HG03103 (cell line): ENCODE results near the gene BACH2.

Source experiments
- ATAC-seq: cut with Tn5 transposase; IDR thresholded peaks from one replicate; pipeline ENCODE4 v1.9.1; 2021; ENCODE audit warnings: low read depth; ENCODE audit not compliant: unreplicated experiment

BACH2 gene

GRCh38 chr6:90106449-90106848, 190.2 kb downstream of the BACH2 start:
- no peak for ATAC-seq

DNA sequence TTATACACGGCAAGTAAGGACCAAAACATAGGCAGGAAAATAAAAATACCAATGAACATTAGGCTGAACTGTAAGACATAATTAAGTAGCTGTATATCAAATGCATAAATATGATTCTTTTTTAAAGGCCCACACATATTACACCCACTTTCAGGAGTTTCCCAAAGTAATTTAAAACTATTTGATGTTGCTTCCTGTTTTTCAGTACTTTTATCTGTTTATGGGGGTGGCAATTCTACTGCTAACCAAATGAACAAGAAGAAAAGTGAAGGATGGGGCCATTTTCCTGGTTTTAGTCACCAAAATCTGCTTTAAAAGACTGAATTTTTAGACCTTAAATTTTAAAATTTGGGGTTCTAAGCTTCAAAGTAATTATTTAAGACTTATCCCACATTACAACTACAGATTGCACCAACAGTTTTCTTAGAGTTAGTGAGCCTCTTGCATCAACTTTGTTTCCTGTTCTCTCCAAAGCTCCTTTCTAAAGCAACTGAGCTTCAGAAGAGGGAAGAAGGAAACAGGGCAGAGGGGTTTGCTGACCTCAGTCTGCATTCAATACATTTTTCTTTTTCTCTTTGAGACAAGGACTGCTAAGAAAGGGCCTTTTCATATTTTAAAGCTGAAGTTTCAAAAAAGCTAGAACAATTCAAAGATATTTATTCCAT, 191.0 kb downstream of the BACH2 start:
- ATAC-seq, result no peak

- peak; percentile 63 for ATAC-seq
These were observed 193.4 kb downstream of the BACH2 start for GRCh38 chr6:90103056-90103800.

GRCh38 chr6:90101403-90101802, 195.2 kb downstream of the BACH2 start:
- no peak for ATAC-seq

DNA sequence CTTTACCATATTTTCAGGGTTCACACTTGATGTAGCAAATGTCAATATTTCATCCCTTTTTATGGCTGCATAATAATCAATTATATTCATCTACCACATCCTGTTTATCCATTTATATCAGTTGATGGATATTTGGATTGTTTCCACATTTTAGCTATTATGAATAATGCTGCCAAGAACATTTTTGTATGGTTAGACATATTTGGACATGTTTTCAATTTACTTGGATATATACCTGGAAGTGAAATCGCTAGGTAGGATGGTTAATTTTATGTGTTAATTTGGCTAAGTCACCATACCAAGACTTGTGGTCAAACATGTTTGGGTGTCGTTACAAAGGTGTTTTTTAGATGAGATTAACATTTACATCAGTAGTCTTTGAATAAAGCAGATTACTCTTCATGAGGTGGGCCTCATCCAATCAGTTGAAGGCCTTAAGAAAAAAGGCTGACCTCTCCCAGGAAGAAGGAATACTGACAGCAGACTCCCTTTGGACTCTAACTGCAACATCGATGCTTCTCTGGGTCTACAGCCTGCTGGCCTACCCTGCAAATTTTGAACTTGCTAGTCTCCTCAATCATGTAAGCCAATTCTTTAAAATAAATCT, 196.5 kb downstream of the BACH2 start:
- ATAC-seq, result no peak

DNA sequence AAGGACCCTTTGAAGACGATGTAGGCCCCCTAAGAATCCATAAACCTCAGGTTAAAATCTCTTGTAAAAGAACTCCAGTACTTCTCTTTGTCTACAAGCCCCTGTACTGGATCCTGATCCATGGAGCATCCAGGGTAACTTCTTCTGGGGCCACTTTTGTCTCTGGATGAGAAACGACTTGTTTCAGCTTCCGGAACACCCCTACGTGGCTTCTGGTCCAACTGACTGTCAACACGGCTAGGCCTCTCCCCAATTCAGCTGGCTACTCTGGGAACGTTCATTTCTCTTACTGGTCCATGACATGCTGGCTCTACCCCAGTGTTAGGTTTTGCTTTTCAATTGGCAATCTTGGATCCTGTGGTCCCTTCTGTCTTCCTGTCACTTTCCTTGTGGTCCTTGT, 198.0 kb downstream of the BACH2 start:
- no peak for ATAC-seq

- no peak for ATAC-seq
These were observed 198.6 kb downstream of the BACH2 start for GRCh38 chr6:90098001-90098531.

GRCh38 chr6:90097356-90097755, 199.3 kb downstream of the BACH2 start:
- ATAC-seq, result no peak

- no peak for ATAC-seq
These were observed 199.8 kb downstream of the BACH2 start for GRCh38 chr6:90096818-90097217.

DNA sequence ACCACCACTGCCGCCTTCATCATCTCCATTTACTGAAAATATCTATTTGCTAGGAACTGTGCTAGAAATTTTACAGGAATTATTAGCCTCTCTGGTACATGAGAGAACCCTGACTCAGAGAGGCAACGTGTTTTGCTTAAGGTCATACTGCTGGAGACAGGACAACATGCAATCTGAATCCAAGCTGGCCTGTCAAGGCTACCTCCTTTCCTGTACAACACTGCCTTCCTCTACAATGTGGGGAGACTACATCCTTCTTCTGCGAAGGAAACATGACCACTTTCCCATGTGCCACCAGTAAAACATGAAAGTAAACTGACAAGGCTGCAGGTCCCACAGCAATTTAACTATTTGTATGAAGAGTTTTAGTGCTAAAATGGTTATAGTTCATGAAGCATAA, 200.9 kb downstream of the BACH2 start:
- ATAC-seq, result no peak

DNA sequence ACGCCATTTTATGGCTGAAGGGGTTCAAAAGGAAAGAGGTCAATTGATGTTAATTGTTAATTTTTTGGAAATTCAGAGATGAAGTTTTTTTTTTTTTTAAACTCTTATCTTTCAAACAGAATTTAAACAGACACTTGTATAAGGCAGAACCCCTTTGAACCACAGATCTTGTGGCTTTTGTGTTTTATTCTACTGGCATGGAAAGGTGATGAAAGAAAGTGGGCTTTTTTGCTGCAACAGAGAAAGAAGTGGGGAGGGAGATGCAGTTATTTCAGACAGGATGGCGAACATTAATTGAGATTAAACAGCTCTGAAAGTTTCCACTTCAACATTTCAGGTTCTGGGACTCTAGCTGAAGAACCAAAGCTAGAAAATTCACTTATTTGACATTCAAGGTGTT, 201.5 kb downstream of the BACH2 start:
- no peak for ATAC-seq

DNA sequence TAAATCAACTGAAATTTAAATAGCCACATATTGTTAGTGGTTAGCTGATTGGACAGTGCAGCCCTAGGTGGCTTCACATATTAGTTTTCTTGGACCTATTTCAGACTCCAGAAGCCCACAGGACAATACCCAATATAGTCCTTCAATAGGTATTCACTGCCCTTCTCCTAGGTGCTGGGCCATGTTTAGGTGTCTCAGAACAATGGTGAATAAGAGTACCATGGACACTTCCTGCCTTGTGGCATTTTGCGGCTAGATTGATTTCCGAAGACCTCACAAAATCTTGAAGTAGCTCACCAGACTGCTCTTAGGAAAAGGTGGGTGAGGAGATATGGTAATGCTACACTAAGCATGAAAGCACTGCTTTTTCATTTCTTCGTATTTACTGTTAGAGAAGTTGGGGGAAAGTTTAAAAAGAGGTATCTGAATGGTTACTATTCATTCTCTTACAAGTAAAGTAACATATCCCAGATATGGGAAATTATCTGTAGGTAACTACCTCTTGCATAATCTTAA, 203.0 kb downstream of the BACH2 start:
- ATAC-seq, result no peak

GRCh38 chr6:90090866-90091265, 205.8 kb downstream of the BACH2 start:
- ATAC-seq, result no peak

GRCh38 chr6:90088009-90088408, 208.6 kb downstream of the BACH2 start:
- no peak for ATAC-seq

- ATAC-seq, result no peak
These were observed 209.4 kb downstream of the BACH2 start for GRCh38 chr6:90087106-90087833.

DNA sequence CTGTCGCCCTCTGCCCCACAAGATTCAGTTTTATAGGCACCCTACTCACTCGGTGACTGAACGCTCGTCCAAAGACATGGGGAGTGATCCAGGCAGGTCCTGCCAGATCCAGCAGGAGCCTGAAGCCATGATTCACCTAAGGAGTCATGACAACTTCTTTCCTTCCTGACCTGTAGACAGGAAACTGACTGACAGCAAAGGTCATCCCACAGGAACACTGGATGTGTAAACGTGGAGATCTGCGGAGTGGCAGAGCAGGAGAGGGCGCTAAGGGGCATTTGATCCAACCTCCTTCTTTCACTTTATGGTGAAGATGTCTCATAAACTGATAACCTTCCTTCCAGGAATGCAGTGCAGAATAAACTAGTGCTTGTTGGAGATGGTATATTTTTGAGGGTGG, 210.1 kb downstream of the BACH2 start:
- ATAC-seq, result no peak

DNA sequence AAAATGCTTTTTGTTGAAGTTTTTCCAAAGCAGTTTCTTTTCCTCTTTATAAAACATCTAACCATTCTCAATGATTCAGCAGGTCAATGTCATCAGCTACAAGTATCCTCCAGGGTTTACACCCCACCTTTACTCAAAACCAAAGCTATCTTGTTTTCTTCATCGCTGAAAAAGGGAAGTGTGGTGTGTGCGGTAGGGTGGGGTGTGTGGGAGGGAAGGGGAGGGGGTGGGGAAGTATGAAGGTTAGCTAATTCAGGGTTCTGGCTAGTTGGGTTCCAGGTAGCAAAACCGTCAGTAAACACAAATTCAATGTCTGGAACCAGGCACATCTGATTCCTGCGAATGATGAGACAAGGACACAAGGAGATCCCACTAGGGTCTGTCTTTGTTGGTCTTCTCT, 212.8 kb downstream of the BACH2 start:
- peak; percentile 72 for ATAC-seq

DNA sequence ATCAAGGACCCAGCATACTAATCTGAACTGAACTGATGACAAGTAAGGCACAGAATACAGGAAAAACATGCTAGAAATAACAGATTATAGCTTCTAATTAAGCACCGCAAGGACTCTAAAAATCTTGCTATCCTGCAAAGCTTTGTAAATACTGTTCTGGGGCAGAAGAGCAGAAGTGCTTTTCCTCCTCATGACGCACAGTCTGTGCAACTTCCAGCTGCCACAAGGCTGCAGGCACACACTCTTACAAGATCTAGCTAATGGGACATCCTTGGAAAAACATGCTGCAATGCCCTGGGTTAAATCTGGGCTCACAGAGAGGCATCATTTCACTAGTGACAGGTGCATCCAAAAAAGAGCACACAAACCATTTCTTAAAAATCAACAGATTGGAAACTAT, 213.8 kb downstream of the BACH2 start:
- no peak for ATAC-seq

DNA sequence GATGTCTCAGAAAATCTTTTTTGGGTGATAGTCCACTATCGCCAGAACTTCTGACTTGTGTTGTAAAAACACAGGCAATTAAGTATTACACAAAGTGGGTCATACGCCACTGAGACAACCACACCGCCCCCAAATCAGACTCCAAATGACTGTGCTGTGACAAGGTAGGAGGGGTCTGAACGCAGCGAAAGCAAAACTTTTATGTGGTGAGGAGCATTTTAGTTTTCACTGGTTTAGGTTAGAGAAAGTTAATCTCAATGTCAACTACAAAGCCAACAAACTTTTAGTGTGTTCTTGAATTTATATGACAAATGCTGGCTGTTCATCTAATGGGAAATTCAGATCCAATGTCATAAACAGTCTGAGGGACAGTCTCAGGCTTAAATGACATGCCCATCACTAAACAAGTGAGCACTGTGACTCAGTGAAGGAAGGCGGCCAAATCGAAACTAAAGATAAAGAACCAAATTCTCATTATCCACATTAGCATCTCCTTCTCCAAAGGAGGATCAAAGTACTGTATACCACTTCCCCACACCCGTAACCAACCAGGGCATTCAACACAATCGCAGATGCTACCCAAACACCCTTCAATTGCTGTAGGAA, 215.7 kb downstream of the BACH2 start:
- ATAC-seq, result peak; percentile 64
